ENCODE data around the gene USP50.
"Not testable (repeated sequence)": the region's sequence is repeated elsewhere in the genome, so short reads cannot be mapped to it uniquely, and the experiment has no call there.

The USP50 gene

DNA sequence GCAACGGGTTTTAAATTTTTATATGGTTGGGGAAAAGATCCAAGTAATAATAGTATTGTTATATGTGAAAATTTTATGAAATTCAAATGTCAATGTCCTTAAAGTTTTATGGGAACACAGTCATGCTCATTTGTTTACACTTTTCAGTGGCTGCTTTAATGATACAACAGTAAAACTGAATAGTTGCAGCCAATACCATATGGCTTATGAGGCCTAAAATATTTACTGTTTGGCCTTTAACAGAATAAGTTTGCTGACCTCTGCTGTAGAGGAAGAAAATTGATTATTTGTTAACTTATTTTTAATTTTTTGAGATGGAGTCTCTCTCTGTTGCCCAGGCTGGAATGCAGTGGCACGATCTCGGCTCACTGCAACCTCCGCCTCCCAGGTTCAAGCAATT is 44.7 kb downstream of the USP50 start:
- DNase-seq: no peak

DNA sequence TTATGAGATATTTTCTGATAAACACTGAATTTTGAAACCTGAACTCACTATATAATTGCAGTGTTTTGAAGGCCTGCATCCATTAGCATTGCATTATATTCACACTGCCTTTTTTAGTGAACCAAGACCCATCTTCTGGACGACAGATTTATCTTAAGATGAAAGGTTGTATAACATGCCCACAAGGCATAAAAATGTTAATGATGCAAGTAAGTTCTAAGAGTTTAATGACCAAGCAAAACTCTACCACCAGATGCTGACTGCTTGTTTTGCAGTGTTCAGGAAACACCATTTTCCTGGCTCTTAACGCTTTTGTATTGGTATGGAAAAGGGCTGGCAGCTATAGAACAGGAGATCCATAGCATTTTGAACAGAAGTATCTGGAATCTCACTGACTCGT is 46.1 kb downstream of the USP50 start:
- DNase-seq: no peak

DNA sequence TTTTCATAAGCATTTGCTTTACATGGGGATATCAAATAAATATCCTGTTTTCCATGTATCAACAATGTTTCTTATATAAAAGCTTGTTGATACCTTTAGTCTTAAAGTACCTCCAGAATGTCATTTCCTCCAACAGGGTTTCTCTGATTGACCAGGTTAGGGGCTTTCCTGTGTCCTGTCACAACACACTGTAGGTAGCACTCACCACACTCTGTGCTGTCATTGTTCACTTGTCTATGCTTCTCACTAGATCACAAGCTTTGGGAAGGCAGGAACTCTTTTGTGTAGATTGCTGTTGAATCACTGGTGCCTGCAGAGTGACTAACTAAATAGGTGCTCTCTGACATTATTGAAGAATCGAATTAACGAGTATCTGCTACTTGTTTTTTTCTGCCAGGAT is 49.8 kb downstream of the USP50 start:
- no peak for DNase-seq

DNA sequence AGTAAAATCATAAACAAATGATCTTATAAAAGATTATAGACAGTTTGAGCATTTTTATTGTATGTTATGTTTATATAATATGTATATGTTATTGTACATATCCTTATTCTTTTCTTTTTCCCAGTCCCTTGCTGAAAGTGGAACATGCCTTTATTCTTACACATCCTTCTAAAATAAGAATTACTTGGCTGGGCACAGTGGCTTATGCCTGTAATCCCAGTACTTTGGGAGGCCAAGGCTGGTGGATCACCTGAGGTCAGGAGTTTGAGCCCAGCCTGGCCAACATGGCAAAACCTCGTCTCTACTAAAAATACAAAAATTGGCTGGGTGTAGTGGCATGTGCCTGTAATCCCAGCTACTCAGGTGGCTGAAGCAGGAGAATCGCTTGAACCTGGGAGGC is 51.9 kb downstream of the USP50 start:
- DNase-seq: not testable (repeated sequence)

DNA sequence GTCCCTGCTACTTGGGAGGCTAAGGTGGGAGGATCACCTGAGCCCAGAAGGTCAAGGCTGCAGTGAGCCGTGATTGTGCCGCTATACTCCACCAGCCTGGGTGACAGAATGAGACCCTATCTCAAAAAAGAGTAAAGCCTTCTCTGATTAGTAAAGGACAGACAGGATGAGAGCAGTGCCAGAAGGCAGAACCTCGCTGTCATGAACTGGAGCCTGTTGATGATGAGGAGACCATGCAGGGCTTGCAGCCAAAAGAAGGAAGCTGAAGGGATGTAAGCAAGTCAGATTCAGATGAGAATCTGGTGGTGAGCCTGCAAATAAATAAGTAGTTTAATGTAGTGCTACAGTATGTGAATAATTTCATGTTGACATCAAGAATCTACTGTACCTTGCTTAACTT is 52.8 kb downstream of the USP50 start:
- no peak for DNase-seq

DNA sequence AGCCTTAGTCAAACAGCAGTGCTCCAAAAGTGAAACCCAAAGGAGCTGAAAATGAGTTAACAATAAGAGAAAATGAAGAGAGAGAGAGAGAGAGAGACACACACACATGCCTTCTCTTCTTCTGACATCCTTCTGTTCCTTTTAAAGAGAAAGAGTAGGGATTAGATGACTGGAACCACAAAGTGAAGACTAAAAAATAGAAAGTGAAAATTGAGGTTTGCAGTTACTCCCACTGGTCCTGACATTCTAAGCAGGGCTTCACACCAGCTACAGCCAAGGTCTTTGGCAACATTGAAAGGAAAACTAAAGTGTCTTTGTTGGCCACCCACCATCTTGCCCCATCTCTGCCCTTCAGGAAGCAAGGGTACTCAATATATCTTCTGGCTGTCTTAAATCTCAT is 59.2 kb downstream of the USP50 start:
- no peak for DNase-seq

DNA sequence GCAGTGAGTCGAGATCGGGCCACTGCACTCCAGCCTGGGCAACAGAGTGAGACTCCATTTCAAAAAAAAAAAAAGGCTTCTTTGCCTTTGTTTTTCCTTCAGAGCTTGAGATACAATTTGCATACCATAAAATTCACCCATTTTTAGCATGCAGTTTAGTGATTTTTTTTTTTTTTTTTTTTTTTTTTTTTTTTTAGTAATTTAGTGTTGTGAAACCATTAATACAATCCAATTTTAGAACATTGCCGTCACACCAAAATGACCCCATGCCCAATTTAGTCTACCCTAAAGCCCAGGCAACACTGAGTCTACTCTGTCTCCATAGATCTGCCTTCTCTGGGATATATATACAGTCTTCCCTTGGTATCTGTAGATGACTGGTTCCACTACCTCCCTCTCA is 61.1 kb downstream of the USP50 start:
- DNase-seq: no peak

DNA sequence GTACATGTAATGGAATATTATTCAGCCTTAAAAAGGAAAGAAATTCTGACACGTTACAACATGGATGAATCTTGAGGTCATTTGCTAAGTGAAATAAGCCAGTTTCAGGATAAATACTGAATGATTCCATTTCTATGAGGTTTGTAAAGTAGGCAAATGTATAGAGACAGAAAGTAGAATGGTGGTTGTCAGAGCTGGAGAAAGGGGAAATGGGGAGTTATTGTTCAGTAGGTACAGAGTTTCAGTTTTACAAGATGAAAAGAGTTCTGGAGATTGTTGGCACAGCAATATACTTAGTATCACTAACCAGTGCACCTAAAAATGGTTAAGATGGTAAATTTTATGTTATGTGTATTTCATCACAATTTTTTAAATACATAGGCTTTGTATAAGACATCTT is 61.7 kb downstream of the USP50 start:
- DNase-seq: no peak

DNA sequence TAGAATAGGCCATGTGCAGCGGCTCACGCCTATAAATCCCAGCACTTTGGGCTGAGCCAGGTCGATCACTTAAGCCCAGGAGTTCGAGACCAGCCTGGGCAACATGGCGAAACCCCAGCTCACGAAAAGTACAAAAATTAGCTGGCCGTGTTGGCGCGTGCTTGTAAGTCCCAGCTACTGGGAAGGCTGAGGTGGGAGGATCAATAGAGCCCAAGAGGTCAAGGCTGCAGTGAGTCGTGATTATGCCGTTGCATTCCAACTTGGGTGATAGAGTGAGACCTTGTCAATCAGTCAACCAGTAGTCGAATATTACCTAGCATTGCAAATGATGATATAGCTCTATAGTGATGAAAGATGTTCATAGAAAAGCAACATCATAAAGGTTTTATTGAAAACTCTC is 70.3 kb downstream of the USP50 start:
- DNase-seq: no peak

DNA sequence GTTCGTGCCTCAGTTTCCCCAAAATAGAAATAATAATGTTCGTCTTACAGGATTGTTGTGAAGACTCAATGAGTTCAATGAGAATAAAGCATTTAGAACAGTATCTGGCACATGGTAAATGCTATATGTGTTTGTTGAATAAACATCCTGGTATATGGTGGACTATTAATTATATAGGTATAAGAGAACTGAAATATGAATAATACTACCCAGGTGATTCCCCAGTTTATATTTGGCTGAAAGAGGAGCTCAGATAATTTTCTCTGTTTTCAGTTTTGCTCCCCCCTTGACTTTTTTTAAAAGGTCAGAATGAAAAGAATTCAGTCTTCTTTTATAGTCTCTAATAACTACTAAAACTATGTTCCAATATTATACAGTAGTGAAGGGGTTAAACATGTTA is 75.4 kb downstream of the USP50 start:
- no peak for DNase-seq

DNA sequence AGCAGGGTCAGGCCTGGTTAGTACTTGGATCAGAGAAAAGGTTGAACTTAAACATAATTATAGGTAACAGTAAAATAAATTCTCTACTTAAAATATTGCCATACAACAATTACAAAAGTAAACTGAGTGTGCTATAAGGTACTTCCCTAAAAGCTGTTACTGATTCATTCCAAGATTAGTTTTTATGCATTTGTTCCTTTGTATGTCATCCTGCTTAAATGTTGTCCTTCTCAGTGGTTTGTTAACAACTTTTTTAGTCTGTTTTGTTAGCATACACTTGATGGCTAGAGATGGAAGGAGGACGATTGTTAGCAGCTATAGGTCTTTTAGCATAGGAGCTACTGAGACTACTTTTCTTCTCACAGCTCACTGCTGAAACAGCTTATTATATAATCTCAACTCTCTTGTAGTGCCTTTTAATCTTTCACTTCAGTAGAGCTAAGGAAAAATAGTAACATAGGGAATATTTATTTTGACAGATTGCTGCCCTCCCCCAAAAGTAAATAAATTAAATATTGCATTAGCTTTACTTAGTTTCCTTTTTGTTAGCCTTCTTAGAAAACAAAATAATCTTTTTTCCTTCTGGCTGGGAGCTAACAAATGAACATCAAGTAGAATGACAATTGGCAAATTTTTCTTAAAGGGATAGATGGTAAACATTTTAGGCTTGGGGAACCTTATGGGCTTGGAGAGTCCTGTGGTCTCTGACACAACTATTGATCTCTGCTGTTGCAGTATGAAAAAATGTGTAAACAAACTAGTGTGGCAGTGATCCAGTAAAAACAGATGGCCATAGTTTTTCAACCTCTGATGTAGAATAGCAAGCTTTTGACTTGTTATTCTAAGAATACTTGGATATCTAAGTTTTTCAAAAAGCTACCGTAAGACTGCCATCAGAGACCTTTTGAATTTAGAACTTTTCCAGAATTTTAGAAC is 82.8 kb downstream of the USP50 start:
- DNase-seq: no peak

DNA sequence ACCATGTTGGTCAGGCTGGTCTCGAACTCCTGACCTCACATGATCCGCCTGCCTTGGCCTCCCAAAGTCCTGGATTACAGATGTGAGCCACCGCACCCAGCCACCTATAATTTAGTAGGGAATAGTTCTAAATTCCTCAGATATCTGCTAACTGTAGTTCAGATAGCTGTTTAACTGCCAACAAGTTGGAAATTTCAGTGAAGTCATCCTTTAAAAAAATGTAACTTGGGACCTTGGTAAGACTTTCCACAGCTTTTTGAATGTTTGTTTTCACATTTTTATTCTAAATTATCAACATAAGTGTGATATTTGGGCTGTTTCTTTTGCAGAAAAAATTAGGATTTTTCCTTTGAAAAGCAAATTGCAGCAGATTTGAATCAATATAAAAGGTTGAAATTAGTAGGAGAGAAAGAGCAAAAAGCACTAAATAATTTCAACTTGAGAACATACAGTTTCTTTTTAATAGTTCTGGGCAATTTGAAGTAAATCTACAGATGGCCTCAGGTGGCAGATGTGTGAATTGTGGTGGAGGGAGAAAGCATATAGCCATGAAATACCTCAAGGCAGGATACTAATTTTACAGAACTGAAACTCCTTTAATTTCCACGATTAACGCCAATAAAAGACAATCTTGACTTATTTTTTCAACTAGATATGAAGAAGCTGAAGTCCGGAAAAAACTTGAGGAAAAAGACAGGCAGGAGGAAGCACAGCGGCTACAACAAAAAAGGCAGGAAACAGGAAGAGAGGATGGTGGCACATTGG is 87.9 kb downstream of the USP50 start:
- no peak for DNase-seq

DNA sequence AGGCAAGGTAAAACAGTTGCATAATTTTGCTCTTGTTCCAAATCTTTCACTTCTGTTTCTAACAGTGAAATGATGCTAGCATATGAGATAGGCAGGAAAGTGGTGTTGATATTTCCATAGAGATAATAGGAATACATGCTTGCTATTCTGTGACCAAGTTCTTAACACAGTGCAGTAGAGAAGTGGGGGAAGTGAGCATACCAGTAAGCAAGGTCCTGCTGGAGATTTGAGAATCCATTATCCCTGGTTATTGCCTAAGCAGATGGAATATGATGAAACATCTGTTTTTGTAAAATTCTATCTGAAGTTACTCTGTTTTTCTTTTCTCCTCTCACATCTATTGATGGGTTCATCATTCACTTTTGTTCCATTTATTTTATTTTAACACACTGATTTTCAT is 93.5 kb downstream of the USP50 start:
- no peak for DNase-seq
